Thoracic aorta (tissue), 2 donors: ENCODE results near the gene ST8SIA2. TPM values are rescaled to one million over a fixed set of nuclear protein-coding genes. Genes with fewer than 3 reads are reported as not detected.

Source experiments
- ATAC-seq: fragments of 150-250 bp; one replicate; pipeline ENCODE4 v1.8.0; 2017; ENCODE audit warnings: low read depth; ENCODE audit not compliant: insufficient number of reproducible peaks, low FRiP score
- DNase-seq: peaks from one replicate; pipeline ENCODE4 v3.0.0-alpha.2; 2020; ENCODE audit warnings: low spot score
- H3K27ac ChIP-seq, 2 donors: fragments of 200-600 bp; sonication (generic); 1 replicate in 1 of 2; 2 replicates in 1 of 2; pipeline ENCODE4 v1.5.1; 2016; ENCODE audit warnings: mild to moderate bottlenecking in 2 of 2, moderate library complexity in 2 of 2
- H3K27me3 ChIP-seq: fragments of 200-600 bp; sonication (generic); replicated peaks from 2 replicates; pipeline ENCODE4 v1.6.0; 2016; ENCODE audit warnings: mild to moderate bottlenecking; ENCODE audit not compliant: insufficient read depth
- H3K36me3 ChIP-seq: fragments of 200-600 bp; sonication (generic); one replicate; pipeline ENCODE4 v1.5.1; 2016
- H3K4me1 ChIP-seq, 2 donors: fragments of 200-600 bp; sonication (generic); 1 replicate in 1 of 2; 2 replicates in 1 of 2; pipeline versions ENCODE4 v1.5.1 to v1.6.0; 2016; ENCODE audit warnings: low read depth in 2 of 2, mild to moderate bottlenecking in 1 of 2; ENCODE audit not compliant: control insufficient read depth in 1 of 2
- H3K4me3 ChIP-seq: fragments of 200-600 bp; sonication (generic); 2 replicates; pipeline ENCODE4 v1.5.1; 2016; ENCODE audit warnings: mild to moderate bottlenecking
- H3K9me3 ChIP-seq: fragments of 200-600 bp; sonication (generic); 2 replicates; pipeline ENCODE4 v1.5.1; 2016
- CTCF ChIP-seq: fragments of 200-600 bp; sonication (generic); IDR thresholded peaks from one replicate; pipeline ENCODE4 v1.5.1; 2019; ENCODE audit warnings: antibody characterized with exemption
- total RNA-seq, 2 donors: library from RNA; depleted of rRNA; stranded (reverse); fragments of >200 nt; gene quantifications; one replicate each; pipeline versions ENCODE4 v1.1.0 to v1.2.3, GENCODE V29; 2016

ST8SIA2 gene
- total RNA-seq, 2 donors from 2014 or later, result not detected

GRCh38 chr15:92505611-92506010, 111.9 kb downstream of the ST8SIA2 start:
- TF ChIP-seq CTCF, result no peak
- DNase-seq (no peak), ATAC-seq (no peak)
- H3K9me3 ChIP-seq, result peaks cover 5% of the 10 kb centered on the region
- H3K36me3 ChIP-seq, result no peaks in the 10 kb centered on the region
- H3K27me3 ChIP-seq, result no peaks in the 10 kb centered on the region
- H3K4me3 ChIP-seq, result no peak overlapping the region
- H3K27ac ChIP-seq, result no peak overlapping the region
- H3K4me1 ChIP-seq, result no peaks in the 10 kb centered on the region

- Histone ChIP-seq H3K4me3 (no peak overlapping the region), H3K9me3 (peaks cover 5% of the 10 kb centered on the region), H3K36me3 (no peaks in the 10 kb centered on the region), H3K27ac (no peak overlapping the region), H3K4me1 (no peaks in the 10 kb centered on the region), H3K27me3 (no peaks in the 10 kb centered on the region)
- no peak for TF ChIP-seq CTCF
- DNase-seq (no peak), ATAC-seq (no peak)
Observed at GRCh38 chr15:92506506-92506905, 112.8 kb downstream of the ST8SIA2 start.

GRCh38 chr15:92510163-92510882, 116.6 kb downstream of the ST8SIA2 start:
- Histone ChIP-seq H3K36me3 (no peaks in the 10 kb centered on the region), H3K4me3 (no peak overlapping the region), H3K9me3 (peaks cover 5% of the 10 kb centered on the region), H3K4me1 (no peaks in the 10 kb centered on the region), H3K27ac (no peak overlapping the region), H3K27me3 (no peaks in the 10 kb centered on the region)
- DNase-seq (no peak), ATAC-seq (no peak)
- no peak for TF ChIP-seq CTCF
